Activated CD4-positive, alpha-beta T cell treated with anti-CD3 and anti-CD28 coated beads, Interleukin-2, Interleukin-6, amounts not matched to agents 100 ng/mL and 50 ng/mL, durations not matched to agents 16 hours and 8 hours (primary cell): ENCODE results near the gene GJB6.

Experiments
- DNase-seq: peaks from one replicate; pipeline ENCODE4 v3.0.0-alpha.2; 2020

GJB6 gene

DNA sequence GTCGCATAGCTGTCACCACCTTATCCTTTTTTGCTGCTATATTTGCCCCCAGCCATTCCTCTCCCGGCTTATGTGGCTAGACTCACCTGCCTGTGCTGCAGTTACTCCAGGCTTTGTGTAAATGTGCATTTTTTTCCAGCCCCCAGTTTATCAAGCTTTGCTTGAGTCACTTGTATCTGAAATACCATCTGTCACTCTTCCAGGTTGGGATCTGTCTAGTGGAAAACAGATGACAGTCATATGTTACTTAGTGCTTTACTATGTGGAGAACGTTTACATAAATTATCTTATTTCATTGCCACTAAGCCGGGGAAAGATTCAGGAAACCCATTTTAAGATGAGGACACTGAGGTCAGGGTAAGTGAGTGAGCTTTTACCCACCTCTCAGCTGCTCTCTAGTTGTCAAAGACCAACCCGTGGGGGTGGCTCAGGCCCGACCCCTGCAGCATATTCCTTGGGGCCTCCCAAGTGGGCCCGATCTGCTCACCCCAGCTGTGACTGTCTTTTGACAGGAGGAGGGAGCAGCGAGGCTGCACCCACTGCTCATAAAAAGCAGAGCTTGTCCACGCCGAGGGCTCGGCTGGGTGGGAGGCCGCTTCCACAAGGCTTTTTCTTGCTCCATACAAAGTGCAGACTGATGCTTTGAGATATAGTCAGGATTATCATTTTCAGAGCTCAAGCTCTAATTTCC is 46.6 kb downstream of the GJB6 start:
- DNase-seq = no peak

DNA sequence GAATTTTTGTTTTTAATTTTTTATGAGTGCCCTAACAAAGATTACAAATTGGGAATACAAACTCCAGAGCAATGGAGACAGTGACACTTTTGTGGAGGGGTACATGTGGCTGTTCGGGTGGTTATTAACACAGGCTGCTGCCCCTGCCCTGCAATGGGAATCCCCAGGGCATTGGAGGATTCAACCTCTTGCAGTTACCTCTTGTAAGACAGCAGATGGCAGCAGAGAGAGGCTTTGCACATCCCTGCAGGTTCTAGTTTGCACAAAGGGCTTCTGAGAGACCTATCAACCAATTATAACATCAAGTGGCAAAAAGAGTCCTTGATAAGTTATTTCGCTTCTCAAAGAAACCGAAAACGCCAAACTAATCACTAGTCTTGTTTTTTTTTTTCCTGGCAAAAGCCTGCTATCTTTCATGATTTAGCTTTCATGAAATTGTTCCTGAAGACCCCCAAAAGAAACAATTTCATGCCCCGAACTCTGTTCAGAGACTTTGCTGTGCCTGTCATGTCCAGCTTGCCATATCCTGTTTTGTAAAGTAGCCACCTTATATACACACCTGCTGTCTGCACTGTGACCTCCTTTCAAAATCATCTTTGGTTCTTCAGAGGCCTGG is 49.8 kb downstream of the GJB6 start:
- DNase-seq = peak; percentile 81

DNA sequence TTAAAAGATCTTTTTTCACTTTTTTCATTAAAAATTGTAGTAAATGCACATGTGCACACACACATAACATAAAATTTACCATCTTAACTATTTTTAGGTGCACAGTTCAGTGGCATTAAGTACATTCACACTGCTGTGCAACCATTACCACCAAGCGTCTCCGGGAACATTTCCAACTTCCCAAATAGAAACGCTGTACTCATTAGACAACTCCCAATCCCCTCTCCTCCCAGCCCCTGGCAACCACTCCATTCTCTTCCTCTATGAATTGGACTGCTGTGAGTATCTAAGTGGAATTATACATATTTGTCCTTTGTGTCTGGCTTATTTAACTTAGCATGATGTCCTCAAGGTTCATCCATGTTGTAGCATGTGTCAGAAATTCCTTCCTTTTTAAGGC is 50.9 kb downstream of the GJB6 start:
- no peak for DNase-seq

DNA sequence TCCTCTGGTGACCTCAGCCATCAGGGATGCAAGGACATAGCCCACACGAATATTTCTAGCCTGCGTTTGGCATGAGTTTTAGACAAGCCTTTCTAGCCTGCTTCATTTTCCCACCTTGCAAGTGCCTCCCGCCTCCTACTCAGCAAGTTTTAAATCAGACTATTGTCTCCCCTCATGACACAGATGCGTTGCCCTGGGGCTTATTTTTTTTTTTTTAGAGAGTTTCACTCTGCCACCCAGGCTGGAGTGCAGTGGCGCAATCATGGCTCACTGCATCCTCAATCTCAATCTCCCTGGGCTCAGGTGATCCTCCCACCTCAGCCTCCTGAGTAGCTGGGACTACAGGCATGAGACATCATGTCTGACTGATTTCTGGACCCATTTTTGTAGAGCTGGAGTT is 54.0 kb downstream of the GJB6 start:
- no peak for DNase-seq

DNA sequence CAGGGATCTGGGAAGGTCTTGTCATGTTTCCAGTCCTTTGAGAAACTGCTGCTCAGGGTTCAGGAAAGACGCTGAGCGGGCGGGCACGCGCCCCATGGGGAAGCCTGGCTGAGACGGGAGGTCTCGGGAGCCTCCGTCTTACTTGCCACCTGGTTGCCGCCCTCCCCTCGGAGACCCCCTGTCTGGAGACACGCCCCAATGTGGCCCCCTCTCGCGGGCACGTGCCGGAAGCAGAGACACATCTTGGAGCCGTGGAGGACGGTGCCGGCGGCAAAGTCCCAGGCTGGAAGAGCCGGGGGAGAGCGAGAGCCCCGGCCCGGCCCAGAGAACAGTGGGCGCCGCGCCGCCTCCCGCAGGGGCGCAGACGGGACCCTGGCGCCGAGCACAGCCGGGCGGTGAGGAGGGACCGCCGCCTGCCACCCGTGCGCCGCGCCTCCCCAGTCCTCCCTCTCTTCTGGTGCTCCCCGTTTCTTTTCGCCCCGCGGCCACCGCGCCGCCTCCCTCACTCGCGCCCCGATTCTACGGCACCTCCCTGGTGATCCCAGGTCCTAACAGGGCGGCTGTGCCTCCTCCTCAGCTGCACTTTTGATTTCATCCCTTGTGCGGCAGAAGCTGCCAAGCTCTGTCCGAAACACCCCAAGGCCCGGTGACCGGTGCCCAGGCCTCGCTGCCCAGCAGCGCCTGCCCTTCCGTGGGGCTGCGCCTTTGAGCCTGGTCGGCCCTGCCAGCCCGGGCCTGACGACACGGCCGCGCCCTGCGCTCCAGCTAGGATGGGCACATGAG is 54.9 kb downstream of the GJB6 start:
- no peak for DNase-seq

DNA sequence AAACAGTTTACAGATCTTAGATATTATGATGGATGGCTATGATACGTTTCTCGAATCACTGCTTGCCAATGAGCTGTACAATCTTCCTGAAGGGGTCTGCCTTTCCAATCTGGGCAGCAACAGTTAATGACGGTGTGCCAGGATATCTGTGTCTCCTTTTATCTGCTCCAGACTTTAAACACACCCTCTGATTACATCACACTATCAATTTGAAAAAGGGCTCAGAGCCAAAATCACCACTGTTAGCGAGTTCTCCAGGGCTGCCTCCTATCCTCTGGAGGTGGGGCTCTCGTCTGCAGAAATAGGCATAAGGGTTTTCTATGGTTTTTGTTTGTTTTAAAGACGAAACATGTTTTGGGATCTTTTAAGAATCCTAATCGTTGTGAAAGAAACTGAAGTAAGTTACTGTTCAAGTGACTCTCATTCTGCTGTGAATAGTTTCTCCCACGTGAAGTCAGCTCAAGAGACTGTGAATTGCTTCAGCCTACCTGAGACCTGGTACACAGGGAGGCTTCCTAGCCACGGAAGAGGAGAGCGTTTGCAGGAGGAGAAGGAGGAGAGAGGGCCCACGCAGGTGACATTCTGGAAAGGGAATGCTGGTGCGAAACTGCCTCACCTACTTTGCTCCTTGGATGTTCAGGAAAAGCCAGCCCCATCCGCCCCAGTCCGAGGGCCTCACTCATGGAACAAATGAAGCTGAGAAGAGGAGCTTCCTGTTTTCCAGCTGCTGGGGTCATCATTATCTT is 56.0 kb downstream of the GJB6 start:
- DNase-seq = no peak

DNA sequence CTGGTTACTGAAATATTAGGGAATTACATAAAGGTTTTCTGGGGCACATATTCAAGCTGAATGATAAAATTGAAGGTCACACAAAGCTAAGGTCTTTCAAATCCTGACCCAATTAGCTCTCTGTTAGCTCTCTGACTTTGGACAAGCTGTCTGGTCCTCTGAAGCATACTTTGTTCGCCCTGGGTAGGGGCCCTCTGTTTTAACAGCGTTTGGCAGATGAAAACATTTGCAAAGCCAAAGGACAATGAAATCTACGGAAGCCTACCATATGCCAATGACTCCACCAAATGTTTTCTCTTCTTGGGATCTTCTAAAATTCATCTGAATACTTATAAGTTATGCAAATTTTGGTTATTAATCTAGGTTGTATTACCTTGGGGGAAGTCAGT is 56.7 kb downstream of the GJB6 start:
- DNase-seq = no peak

DNA sequence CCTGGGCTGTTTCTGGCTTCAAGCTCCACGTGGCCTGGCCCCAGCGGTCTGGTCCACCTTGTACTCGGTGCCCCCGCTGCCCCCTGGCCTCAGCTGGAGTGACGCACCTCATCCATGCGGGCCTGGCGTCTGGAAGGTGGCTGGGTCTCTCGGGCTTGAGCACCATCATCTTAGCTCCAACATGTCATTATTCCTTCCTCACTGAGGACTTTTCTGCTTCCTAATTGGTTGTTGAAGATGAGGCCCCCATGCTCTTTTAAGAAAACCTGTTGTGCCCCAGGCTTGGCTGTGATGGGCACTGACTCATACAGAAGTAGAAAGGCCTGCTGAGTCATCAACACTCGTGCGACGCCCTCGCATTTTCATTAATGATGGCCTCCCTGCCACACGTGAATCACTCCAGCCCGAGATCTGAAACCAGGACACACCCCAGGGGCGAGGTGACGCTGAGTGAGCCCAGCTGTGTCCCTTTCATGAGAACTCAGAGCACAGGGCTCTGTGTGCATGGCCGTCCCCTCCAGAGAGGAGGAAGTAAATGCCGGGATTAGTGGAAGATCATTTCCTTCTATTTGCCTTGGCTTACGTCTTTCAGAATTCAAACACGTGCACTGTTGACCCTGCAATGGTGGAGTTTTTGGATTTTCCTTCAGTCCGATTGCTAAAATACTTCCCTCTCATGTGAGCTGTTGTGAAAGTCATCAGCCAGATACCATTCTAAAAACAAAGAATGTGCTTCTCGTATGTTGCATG is 57.3 kb downstream of the GJB6 start:
- DNase-seq = peak; percentile 85

DNA sequence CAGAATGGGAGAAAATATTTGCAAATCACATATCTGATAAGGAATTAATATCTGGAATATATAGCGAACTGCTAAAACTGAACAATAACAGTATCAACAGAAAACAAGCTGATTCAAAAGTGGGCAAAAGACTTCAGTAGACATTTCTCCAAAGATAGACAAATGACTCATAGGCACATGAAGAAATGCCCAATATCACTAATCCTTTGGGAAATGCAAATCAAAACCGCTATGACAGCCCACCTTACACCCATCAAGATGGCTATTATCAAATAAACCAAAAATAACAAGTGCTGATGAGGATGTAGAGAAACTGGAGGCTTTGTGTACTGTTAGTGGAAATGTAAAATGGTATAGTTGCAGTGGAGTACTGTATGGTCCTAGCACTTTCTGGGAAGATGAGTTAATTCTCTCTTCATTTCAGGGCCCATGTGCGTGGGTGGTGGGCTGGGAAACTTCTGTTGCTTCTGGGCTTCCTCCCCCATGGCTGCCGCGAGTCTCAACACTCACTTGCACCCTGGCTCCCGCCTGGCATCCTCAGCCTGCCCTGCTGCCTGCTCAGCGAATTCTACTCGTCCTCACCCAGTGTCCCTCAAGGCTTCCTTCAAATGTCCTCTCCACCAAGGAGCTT is 58.9 kb downstream of the GJB6 start:
- no peak for DNase-seq
